HG03439 (cell line): ENCODE results near the gene CTBP1.
A peak's percentile ranks its signal among the peaks of the same experiment; 100 is the strongest.

ENCODE experiments used
- ATAC-seq: cut with Tn5 transposase; IDR thresholded peaks from one replicate; pipeline ENCODE4 v1.9.1; 2021; ENCODE audit warnings: mild to moderate bottlenecking, moderate library complexity; ENCODE audit not compliant: unreplicated experiment

The CTBP1 gene

DNA sequence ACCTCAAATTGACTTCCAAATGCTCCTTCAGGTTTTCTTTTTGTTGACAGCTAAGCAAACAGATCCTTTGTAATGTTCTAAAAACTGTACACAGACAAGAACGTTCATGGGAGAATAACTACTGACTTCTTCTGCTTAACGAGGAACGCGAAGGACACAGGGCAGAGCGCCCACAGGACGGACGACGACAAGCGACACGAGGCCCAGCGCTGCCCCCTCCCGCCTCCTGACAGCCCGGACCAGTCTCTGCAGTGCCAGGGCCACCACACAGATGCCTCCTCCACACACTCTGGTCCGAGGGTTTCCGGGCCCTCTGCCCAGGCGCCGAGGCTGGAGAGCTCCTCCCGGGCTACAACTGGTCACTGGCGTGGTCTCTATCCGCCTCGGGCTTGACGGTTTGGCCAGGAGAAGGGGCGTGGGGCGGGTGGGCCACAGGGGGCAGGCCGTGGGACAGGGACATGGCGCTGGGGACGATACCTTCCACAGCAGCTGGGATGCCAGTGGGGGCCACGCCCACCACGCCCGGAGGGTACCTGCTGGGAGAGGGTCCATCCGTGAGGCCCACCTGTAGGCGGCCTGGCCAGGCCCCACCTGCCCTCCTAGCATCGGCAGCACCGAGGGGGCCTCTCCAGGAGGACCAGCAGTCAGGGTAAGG is 36.9 kb downstream of the CTBP1 start:
- no peak for ATAC-seq

DNA sequence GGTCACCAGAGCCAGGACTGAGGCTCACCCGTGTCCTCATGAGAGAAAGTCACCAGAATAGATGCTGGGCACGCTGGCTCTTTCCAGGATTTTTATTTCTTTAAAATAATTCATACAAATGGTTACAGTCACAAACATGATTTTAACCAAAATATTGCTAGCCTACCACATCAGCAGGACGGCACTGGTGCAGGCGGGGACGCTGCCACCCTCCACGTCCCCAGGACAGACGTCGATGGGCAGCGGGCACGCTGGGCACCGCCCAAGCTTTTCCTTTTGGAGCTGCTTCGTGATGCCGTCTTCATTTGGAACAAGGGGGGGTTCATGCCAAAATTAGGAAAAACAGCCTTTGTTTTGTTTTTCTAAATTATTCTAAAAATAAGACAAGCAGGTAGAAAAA is 37.6 kb downstream of the CTBP1 start:
- no peak for ATAC-seq

DNA sequence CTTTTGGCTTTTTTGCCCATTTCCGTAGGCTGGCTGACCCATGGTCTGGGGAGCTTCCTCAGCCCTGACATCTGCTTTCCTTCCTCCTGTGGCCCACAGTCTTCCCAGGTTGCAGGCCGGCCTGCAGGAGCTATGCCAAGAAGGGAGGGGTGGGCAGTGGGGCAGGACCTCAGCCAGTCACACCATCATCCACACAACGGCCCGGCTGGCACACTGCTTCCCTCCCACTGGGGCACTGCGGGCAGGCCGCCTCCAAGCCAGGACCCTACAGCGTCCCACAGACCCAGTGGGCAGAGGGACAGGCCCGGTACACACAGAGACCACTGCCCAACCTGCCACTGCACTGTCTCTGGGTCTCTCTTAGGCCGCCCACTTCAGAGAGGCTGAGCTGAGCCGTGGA is 38.0 kb downstream of the CTBP1 start:
- no peak for ATAC-seq

DNA sequence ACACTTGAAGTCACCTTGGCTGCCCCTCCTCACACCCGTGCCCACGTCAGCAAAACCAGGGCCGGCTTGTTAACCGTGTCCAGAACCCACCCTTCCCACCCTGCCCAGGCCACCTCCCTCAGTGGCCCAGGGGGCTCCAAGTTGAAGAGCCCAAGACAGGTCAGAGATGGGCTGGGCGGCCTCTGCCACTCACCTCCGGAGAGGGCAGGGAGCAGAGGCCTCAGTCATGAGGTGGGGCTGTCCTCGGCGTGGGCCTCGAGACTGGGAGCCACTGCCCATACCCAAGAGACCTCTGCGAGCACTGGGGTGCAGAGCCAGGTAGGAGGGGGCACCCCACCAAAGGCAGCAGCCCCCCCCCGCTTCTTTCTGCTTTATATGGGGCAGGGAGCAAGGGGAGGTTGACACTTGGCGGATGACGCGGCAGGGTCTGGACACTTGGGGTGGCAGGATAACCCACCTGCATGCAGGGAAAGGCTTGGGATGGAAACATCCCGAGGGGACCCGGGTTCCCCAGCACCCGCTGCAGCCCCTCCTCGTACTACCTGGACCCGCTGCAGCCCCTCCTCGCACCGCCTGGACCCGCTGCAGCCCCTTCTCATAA is 38.6 kb downstream of the CTBP1 start:
- ATAC-seq, result no peak

DNA sequence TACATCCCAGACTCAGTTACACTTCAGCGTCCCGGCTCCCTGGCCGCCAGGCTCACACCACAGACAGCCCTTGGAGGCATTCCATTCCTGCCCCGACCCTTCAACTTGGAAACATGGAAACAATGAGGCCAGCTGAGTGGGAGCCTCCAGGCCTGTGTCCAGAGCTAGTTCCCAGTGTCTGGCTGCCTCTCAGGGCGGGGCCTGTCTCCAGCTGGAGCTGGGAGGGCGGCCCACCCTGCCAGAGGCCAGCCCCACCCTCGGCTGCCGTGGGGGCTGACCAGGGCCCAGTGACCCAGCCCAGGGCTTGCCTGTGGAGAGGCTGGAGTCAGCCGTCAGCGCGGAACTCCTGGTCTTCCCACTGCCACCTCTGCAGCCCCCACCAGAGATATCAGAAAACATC is 39.1 kb downstream of the CTBP1 start:
- ATAC-seq, result no peak

DNA sequence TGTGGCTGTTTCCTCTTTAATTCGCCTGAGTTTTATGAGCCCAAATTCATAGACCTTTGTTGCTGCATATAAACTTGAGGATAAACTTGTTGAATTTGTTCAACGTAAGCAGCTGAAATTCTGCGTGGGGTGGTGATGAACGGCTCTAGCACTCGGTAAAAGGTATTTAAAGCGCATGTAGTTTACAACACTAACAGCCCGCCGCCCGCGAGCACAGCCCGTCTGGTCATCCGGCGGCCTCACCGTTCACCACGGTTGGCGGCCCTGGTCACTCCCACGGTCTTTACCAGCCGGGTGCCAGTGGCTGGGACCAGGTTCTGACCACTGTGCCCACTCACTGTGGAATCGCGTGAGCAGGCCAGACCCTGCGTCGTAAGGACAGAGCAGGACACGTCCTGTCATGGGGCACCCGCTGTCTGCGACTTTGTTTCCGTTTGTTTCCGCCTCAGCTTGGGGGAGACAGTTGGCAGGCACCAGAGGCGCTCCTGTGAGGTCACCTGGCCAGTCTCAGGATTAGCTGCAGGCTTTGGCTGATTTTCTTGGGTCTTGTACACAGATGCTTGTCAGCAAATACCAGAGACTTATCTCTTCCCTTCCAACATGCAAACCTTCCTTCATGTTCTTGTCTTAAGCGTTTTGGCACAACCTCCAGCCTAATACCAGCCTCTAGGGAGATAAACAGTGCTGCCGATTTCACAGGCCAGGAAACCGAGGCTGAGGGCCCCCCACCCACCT is 39.8 kb downstream of the CTBP1 start:
- no peak for ATAC-seq

DNA sequence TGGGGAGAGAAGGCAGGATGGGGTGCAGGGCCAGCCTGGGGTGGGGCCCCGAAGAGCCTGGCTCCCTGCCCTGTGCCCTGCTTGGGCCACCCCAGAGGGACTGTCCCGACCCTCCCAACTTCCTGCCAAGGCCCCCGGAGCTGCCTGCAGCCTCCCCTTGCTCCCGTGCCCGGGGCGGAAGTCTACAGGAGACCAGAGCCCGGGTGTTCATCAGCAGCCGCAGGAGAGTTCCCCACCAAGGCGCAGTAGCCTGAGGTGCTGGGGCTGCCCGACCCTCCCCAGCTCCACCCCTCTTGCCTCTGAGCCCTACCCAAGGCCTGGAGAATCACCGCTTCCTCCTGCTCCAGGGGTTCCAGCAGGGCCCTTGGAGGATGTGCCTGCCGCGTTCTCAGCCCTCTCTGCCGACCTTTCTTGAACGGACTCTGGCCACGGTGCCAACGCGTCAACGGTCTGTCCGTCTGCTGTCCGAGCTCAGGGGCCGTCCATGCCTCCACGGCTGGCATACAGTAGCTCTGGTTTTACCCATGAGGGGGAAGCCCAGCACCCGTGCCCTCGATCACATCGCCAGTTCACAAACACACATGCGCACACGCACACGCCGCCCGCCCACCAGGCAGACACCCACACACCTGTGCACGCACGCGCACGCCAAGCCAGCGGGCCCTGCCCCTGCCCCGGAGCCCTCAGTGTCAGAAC is 40.5 kb downstream of the CTBP1 start:
- no peak for ATAC-seq

DNA sequence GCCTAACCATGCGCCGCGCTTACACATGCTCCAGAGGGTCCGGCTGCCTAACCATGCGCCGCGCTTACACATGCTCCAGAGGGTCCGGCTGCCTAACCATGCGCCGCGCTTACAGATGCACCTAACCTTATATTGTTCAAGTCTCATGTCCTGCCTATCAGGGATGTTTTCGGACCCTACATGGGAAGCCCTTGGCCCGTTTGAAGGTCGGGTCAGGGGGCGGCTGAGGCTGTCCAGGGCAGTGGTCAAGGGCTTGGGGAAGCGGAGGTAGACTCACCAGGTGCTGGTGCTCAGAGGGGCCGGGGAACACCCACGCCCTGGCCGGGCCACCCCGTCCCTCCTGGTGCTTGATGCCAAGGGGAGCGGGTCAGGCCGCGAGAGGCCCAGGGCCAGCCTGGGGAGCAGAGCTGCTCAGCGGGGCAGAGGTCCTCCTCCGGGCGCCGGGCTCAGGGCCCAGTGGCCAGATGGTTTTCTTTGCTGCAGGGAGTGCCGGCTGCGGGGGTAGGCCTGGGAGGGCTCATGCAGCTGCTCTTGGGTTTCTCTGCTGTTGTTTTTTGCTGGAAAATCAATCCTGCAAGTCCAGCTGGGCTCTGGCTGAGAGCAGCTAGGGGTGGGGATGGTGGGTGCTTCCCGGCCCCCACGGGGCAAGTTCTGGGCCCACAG is 41.2 kb downstream of the CTBP1 start:
- no peak for ATAC-seq

DNA sequence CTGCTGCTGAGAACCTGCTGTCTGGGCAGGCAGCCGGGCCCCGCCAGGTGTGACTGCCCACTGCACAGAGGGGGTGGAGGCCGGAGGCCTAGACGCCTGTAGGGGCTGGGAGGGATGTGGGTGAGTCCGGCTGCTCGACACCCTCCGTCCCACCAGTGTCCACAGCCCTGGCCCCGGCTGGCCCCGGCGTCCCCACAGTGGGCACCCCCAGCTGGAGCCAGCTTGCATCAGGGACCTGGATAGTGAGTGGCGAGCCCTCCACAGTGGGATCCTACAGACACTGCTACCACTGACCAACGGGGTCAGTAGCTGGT is 41.8 kb downstream of the CTBP1 start:
- ATAC-seq, result no peak

DNA sequence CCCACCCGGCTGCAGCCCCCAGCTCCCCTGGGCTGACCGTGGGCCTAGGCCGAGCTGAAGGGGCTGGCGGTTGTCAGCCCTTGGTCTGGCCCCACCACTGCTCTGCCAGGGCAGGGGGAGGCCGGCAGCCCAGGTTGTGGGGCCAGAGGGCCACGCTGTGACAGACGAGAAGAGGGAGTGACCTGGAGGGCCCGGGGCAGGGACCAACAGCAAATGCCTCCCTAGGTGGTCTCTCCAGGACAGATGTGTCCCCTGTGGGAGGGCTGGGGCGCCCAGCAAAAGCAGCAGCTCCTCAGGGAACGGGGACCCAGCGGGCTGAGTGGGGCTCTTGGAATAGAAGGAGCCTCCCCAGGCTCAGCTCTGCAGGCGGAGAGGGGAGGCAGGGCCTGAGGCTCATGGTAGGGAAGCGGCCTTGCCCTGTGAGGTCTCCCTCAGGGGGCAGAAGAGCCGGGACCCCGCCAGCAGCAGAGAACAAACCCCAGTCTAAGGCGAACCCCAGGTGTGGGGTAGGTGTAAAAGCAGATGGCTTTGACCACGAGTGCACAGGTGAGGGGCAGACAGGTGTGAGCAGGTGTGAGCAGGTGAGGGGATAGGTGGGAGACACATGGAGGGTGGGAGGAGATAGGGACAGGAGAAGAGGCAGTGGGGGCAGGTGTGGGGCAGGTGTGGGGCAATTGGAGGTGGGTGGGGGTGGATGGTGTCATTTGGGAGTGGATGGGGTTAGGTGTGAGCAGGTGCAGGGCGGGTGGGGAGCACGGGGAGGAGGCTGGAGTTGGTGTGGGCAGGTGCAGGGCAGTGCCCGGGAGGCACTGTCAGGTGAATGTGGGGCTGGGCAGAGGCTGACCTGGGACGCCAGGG is 42.4 kb downstream of the CTBP1 start:
- ATAC-seq, result no peak

DNA sequence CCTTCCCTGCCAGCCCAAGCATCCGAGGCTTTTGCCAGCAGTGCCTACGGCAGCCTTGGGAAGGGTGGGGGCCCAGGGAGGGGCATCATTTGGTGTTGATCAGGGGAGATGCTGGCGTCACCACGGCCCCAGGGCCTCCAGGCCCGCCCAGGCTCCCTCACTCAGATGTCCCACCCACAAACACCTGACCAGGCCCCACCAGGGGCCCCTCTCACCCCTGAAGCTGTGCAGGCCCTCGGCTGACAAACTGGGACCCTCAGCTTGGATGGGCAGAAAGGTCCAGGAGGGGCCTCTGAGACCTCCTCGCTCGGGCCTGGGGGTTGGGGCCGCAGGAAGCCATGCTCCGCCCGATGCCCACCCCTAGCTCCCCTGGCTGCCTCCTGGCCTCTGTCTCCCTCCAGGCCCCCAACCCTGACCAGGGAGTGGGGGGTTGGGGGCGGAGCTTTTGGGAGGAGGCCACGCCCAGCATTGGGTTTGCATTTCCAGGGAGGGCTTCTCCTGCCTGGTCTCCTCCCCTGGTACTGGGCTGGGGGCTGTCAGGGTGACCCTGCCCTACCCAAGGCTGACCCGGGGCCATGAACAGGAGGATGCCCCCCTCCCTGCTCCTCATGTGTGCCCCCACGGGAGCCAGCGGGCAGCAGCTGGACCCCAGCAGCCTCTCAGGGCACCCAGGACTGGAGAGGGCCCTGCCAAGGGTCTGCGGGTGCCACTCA is 43.2 kb downstream of the CTBP1 start:
- no peak for ATAC-seq

DNA sequence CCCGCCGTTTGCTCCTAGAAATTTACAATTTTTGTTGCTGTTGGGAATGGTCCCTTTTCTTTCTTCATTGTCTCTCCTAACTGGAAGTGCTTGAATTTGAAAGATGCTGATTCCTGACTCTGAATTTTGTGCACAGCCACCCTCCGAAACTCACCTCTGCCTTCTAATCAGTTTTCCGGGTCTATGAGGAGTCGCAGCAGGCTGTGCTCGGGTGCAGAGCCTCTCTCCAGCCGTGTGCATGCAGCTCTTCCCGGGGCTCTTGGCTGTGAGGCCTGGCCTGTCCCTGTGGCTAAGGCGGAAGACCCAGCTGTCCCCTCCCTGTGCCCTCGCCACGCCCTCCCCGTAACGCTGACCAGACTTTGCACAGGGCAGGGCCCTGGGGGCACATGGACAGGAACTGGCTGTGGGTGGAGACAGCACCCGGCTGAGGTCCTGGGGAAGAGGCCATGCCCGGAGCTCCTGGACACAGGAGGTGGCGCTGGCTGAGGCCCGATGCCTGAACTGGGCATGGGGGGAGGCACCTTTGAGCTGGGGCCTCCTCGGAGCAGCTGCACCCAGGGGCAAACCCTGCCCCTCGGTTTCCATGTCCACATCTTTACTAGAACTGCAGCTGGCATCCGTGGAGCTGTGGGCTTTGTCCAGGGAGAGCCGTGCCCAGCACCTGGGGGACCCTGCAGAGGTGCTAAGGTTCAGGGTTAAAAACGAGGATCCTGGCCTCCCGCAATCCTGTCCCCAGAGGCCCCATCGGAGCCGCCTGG is 43.9 kb downstream of the CTBP1 start:
- no peak for ATAC-seq

DNA sequence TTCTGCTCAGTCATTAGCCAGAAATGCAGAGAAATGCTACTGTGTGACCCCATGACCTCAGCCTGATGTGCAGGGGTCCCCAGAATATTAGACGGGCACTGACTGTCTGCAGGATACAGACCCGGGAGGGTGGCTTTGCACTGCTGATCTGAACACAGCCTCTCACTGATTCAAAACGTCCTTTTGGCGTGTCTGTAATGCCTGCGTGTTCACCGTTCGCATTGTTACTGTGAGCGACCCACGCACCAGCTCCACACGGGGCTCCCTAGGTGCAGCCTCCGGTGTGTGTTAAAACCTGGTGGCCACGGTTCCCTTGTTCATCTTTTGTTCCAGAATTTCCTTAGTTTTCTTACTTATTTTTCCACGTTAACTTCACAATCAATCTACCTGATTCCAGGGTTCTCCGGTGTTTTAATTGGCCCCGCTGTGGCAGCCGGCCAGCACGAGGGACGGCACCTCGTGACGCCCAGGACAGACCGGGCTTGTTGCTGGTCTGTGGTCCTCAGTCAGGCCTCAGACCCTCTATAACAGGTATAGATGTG is 44.6 kb downstream of the CTBP1 start:
- no peak for ATAC-seq

DNA sequence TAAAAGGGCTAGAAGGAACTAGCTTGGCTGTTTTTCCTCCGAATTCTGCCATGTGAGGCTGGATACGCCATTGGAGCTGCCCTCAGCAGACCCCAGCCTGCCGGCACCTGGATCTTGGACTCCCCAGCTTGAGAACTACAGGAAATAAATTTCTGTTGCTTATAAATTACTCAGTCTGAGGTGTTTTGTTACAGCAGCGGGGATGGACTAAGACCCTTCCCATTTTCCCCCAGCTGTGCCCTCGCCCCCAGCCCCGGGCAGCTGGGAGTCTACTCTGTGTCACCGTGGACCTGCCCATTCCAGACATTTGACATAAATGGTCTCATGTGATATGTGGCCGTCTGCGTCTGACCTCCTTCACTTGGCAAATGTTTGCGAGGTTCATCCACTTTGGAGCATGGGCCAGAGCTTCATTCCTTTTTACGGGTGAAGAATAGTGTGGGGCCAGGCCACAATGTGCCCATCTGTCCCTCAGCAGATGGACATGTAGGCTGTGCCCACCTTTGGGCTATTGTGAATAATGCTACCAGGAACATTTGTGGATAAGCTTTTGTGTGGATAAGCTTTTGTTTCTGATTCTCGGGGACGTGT is 45.8 kb downstream of the CTBP1 start:
- no peak for ATAC-seq

DNA sequence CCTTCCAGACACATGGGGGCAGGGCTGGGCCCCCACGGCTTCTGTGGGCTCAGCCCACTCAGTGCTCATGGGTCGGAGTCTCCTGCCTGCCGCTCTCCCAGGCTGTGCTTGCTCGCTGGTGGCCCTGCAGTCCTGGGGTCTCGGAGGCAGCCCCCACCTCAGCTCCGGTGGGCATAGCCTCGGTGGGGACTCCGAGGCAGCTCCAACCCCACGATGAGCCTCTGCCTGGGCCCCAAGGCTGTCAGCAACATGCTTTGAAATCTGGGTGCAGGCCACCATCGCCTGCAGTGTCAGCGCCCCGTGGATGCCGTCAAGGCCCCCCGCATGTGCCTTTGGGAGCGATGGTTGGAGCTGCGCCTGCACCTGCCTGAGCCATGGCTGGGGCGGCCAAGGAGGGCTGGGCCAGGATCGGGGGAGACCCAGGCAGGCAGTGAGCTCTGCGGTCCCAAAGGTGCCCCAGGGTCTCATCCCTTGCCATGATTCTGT is 46.4 kb downstream of the CTBP1 start:
- no peak for ATAC-seq

DNA sequence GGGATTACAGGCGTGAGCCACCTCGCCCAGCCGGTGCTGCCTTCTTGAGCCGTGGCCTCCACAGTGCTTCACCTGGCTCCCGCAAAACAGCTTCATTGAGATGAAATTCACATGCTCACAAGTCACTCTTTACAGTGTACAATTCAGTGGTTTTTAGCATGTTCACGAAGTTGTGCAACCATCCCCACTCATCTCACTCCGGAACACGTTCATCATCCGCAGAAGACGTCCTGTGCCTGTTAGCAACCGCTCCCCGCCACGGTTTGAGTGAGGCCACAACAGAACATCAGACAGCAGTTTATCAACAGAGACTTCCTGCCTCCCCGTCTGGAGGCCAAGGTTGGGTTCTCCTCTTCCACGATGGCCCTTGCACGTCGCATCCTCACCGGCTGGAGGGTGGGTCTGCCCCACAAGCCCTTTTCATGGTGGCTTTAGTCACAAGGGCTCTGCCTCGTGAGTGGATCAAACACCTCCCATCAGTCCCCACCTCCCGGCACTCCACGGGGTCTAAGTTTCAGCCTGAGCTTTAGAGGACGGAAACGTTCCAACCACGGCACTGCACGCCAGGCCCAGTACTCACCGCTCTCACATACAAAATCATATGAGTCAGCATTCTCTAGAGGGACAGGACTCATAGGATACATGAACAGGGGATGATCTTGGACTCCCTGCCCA is 46.9 kb downstream of the CTBP1 start:
- peak; percentile 27 for ATAC-seq

DNA sequence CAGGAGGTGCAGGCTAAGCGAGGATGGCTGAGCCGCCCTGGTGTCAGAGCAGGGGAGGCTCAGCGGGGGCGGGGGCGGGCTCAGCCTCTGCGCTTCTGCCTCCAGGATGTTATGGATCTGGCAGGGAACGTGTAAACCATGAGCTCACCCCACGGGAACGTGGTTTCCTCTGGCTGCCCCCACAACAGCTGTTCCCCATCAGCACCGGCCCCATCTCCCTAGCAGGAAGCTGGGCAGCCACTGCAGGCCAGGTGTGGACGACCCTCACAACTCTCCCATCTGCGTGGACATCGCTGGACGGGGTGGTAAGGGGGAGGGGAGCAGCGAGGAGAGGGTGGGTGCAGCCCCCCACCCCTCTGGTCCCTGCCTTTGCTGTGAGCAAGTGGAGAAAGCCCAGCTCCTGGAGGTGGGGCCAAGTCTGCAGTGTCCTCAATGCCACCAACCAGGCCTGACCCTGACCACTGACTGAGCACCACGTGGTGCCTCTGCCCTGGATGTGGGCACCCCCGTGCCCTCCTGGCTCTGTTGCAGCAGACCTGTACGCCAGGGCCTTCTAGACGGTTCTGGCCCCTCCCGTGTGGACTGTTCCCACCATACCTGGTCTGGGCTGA is 48.4 kb downstream of the CTBP1 start:
- ATAC-seq, result no peak
